Memory B cell (primary cell): Measurements from ENCODE around the gene FNDC3A.
"Not testable (repeated sequence)": the region's sequence is repeated elsewhere in the genome, so short reads cannot be mapped to it uniquely, and the experiment has no call there.

Experiments
- ATAC-seq: fragments of 150-1000 bp; cut with Tn5 transposase; 2 replicates; pipeline ENCODE4 v1.10.0; 2021; ENCODE audit warnings: low read depth, mild to moderate bottlenecking, moderate library complexity
- DNase-seq, 2 donors: peaks; one replicate each; pipeline ENCODE4 v3.0.0; 2022; ENCODE audit warnings: low spot score in 2 of 2
- H3K27ac Mint-ChIP-seq: one replicate; pipeline ENCODE4 v1.8.0; 2022; ENCODE audit warnings: mild to moderate bottlenecking, moderate library complexity, mixed read lengths
- H3K27me3 Mint-ChIP-seq: one replicate; pipeline ENCODE4 v1.8.0; 2022; ENCODE audit warnings: mixed read lengths
- H3K36me3 Mint-ChIP-seq: one replicate; pipeline ENCODE4 v1.8.0; 2022; ENCODE audit warnings: mild to moderate bottlenecking, mixed read lengths
- H3K4me1 Mint-ChIP-seq: one replicate; pipeline ENCODE4 v1.8.0; 2022; ENCODE audit warnings: mixed read lengths
- H3K4me3 Mint-ChIP-seq: one replicate; pipeline ENCODE4 v1.8.0; 2022; ENCODE audit warnings: mild to moderate bottlenecking, moderate library complexity, mixed read lengths
- H3K9me3 Mint-ChIP-seq: one replicate; pipeline ENCODE4 v1.8.0; 2022; ENCODE audit warnings: mixed read lengths

The FNDC3A gene

DNA sequence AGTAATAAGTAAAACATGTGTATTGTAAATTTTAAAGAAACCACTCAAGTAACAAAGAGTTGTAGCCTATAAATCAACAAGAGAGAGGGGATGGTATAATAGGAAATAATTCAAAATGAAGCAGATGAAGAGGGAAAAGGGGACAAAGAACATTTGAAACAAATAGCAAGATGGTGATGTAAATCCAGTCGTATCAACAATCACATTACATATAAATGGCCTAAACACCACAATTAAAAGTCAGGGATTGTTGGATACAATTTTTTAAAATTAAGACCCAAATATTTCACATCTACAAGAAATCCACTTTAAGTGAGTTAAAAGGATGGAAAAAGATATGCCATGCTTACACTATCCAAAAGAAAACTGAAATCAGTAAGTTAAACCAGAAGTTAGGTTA is 15.2 kb downstream of the FNDC3A start:
- ATAC-seq (no peak), DNase-seq (no peak)
- Mint-ChIP-seq H3K4me1 (peaks cover 2% of the 10 kb centered on the region), H3K27me3 (no peaks in the 10 kb centered on the region), H3K9me3 (peaks cover 2% of the 10 kb centered on the region), H3K36me3 (peaks cover 12% of the 10 kb centered on the region), H3K4me3 (no peak overlapping the region), H3K27ac (no peak overlapping the region)

GRCh38 chr13:48993150-48993549 is 17.4 kb downstream of the FNDC3A start:
- H3K27me3 Mint-ChIP-seq: no peaks in the 10 kb centered on the region
- no peak overlapping the region for H3K27ac Mint-ChIP-seq
- DNase-seq (no peak), ATAC-seq (no peak)
- peaks cover 10% of the 10 kb centered on the region for H3K4me1 Mint-ChIP-seq
- peaks cover 15% of the 10 kb centered on the region for H3K36me3 Mint-ChIP-seq
- no peak overlapping the region for H3K4me3 Mint-ChIP-seq
- peaks cover 4% of the 10 kb centered on the region for H3K9me3 Mint-ChIP-seq

- ATAC-seq (no peak), DNase-seq (no peak)
- Mint-ChIP-seq H3K27me3 (no peaks in the 10 kb centered on the region), H3K9me3 (peaks cover 10% of the 10 kb centered on the region), H3K36me3 (peaks cover 22% of the 10 kb centered on the region), H3K27ac (no peak overlapping the region), H3K4me1 (peaks cover 14% of the 10 kb centered on the region), H3K4me3 (no peak overlapping the region)
Measured at GRCh38 chr13:48994706-48995105, 19.0 kb downstream of the FNDC3A start.

- no peak overlapping the region for H3K27ac Mint-ChIP-seq
- H3K4me1 Mint-ChIP-seq: peaks cover 12% of the 10 kb centered on the region
- H3K27me3 Mint-ChIP-seq: no peaks in the 10 kb centered on the region
- H3K9me3 Mint-ChIP-seq: peaks cover 18% of the 10 kb centered on the region
- DNase-seq: no peak
- no peak overlapping the region for H3K4me3 Mint-ChIP-seq
- no peak for ATAC-seq
- peaks cover 39% of the 10 kb centered on the region for H3K36me3 Mint-ChIP-seq
Measured at GRCh38 chr13:48998641-48999292, 23.1 kb downstream of the FNDC3A start.

GRCh38 chr13:49000247-49000646 is 24.5 kb downstream of the FNDC3A start:
- ATAC-seq (no peak), DNase-seq (no peak)
- Mint-ChIP-seq H3K36me3 (peaks cover 39% of the 10 kb centered on the region), H3K27ac (no peak overlapping the region), H3K27me3 (no peaks in the 10 kb centered on the region), H3K4me3 (no peak overlapping the region), H3K9me3 (peaks cover 18% of the 10 kb centered on the region), H3K4me1 (peaks cover 12% of the 10 kb centered on the region)

- not testable (repeated sequence) for H3K4me3 Mint-ChIP-seq, DNase-seq, ATAC-seq, H3K4me1 Mint-ChIP-seq, H3K27ac Mint-ChIP-seq, H3K27me3 Mint-ChIP-seq, H3K9me3 Mint-ChIP-seq
- peaks cover 24% of the 10 kb centered on the region for H3K36me3 Mint-ChIP-seq
Measured at GRCh38 chr13:49018986-49019635, 43.4 kb downstream of the FNDC3A start.

- Mint-ChIP-seq H3K27me3 (no peaks in the 10 kb centered on the region), H3K36me3 (peaks cover 24% of the 10 kb centered on the region), H3K4me3 (no peak overlapping the region), H3K27ac (no peak overlapping the region), H3K9me3 (no peaks in the 10 kb centered on the region), H3K4me1 (peaks cover 2% of the 10 kb centered on the region)
- DNase-seq: no peak
- no peak for ATAC-seq
Measured at GRCh38 chr13:49020328-49020727, 44.6 kb downstream of the FNDC3A start.

DNA sequence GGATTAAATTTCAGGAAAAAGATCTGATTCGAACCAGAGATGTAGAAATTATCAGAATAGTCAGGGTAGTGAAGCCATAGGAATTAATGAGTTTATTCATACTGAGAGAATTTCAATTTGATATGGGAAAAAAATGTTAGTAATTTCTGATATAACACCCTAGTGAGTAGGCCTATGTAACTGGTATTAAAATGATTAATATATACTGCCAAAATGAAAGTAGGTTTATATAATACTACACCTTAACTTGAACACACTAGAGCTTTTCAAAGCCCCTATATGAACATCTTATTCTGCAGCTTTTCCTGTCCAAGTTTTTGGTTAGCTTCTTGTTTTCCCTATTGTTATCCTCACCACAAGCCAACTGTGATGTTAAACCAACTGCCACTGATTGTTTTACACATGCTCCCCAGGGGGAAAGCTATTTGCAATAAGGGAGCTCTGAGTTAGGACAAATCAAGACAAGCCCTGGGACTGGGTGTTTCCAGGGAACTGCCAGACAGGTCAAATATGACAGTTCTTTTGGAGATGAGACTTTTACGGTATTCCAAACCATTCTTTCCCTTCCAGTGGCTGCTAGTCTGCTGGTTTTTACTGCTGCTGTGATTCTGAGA is 45.3 kb downstream of the FNDC3A start:
- peaks cover 22% of the 10 kb centered on the region for H3K36me3 Mint-ChIP-seq
- no peaks in the 10 kb centered on the region for H3K9me3 Mint-ChIP-seq
- H3K27me3 Mint-ChIP-seq: no peaks in the 10 kb centered on the region
- H3K27ac Mint-ChIP-seq: no peak overlapping the region
- peaks cover 2% of the 10 kb centered on the region for H3K4me1 Mint-ChIP-seq
- DNase-seq (no peak), ATAC-seq (no peak)
- H3K4me3 Mint-ChIP-seq: no peak overlapping the region

DNA sequence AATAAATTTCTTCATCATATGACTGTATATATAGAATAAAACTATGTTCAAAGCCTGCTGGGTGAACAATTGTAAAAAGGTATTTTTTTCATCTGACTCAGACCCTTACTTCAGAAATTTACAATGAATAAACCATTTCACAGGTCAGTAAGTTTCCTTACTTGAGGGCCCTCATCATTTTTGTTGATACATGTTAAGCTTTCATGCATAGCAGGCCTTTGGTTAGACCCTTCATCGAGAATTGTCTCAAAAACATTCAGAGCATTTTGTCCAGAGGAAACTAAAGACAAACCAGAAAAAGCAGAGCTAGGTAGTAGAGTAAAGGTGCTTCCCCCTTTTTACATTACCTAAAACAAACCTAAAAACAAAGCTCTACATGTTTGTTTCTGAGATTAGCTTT is 46.2 kb downstream of the FNDC3A start:
- Mint-ChIP-seq H3K27me3 (no peaks in the 10 kb centered on the region), H3K36me3 (peaks cover 25% of the 10 kb centered on the region), H3K27ac (no peak overlapping the region), H3K4me1 (peaks cover 2% of the 10 kb centered on the region), H3K9me3 (no peaks in the 10 kb centered on the region), H3K4me3 (no peak overlapping the region)
- ATAC-seq: no peak
- no peak for DNase-seq

DNA sequence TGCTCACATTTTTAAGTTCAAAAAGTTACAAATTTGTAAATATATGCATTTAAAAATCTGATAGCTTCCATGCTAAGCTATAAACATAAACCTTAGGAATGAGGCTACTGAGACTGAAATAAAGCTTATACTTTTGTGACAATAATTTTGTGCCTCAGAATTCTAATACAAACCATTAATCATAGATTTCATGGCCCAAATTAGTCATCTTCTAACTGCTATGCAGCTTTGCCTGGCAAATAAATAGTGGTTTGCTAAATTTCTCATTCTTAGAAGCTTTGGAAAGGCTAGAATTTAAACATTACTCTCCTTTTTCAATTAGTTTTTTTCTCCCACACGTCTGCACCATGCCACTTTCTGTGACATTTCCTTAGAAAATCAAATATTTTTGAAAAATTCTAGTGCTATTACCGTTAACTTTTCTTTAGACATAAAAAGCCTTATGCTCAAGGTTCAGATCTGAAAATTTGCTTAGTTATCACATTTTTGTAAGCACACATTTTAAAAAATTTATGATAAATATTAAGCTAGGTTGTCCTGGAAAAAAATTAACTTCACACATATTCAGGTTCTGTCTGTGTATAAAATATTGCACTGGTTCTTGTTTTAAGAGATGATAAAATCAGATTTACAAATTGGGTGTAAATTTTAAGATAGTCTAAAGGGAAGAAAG is 46.9 kb downstream of the FNDC3A start:
- H3K27me3 Mint-ChIP-seq: no peaks in the 10 kb centered on the region
- peaks cover 2% of the 10 kb centered on the region for H3K4me1 Mint-ChIP-seq
- DNase-seq: no peak
- H3K36me3 Mint-ChIP-seq: peaks cover 24% of the 10 kb centered on the region
- ATAC-seq: no peak
- H3K4me3 Mint-ChIP-seq: no peak overlapping the region
- no peak overlapping the region for H3K27ac Mint-ChIP-seq
- no peaks in the 10 kb centered on the region for H3K9me3 Mint-ChIP-seq

DNA sequence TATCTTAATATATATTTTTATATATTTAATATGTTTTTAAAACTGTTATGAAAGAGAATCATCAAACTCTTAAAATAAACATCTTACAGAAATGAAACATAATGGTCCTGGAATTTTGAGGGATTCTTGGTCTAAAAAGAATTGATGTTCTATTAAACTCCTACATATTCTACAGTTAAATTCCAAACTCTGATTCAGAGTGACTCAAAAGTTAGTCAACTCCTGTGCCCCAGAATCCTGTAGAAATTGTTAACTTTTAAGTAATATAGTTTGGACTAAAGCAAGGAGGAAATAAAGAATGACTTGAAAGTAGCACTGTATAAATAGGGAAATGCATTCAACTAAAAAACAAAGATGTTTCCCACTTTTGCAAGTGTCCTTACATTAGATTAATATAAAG is 47.7 kb downstream of the FNDC3A start:
- Mint-ChIP-seq H3K4me3 (no peak overlapping the region), H3K36me3 (peaks cover 28% of the 10 kb centered on the region), H3K9me3 (no peaks in the 10 kb centered on the region), H3K27ac (no peak overlapping the region), H3K4me1 (peaks cover 4% of the 10 kb centered on the region), H3K27me3 (no peaks in the 10 kb centered on the region)
- DNase-seq: no peak
- no peak for ATAC-seq

GRCh38 chr13:49026851-49027250 is 51.1 kb downstream of the FNDC3A start:
- DNase-seq: no peak
- Mint-ChIP-seq H3K27ac (no peak overlapping the region), H3K27me3 (no peaks in the 10 kb centered on the region), H3K4me3 (no peak overlapping the region), H3K9me3 (no peaks in the 10 kb centered on the region), H3K4me1 (peaks cover 2% of the 10 kb centered on the region), H3K36me3 (peaks cover 26% of the 10 kb centered on the region)
- no peak for ATAC-seq

GRCh38 chr13:49029570-49029969 is 53.9 kb downstream of the FNDC3A start:
- Mint-ChIP-seq H3K27ac (no peak overlapping the region), H3K4me1 (peaks cover 2% of the 10 kb centered on the region), H3K9me3 (no peaks in the 10 kb centered on the region), H3K4me3 (no peak overlapping the region), H3K36me3 (peaks cover 18% of the 10 kb centered on the region), H3K27me3 (no peaks in the 10 kb centered on the region)
- ATAC-seq: no peak
- no peak for DNase-seq

- no peak overlapping the region for H3K27ac Mint-ChIP-seq
- DNase-seq: no peak
- ATAC-seq: no peak
- H3K9me3 Mint-ChIP-seq: no peaks in the 10 kb centered on the region
- H3K4me3 Mint-ChIP-seq: no peak overlapping the region
- peaks cover 2% of the 10 kb centered on the region for H3K4me1 Mint-ChIP-seq
- H3K27me3 Mint-ChIP-seq: no peaks in the 10 kb centered on the region
- peaks cover 18% of the 10 kb centered on the region for H3K36me3 Mint-ChIP-seq
Measured at GRCh38 chr13:49030213-49030612, 54.5 kb downstream of the FNDC3A start.
